Muscle of arm (tissue), 12 donors: ENCODE results near the gene ANKHD1. TPM values are rescaled to one million over a fixed set of nuclear protein-coding genes. Genes with fewer than 3 reads are reported as not detected.

Source experiments
- DNase-seq: peaks from one replicate; pipeline ENCODE4 v3.0.0-alpha.2; 2013
- polyA plus RNA-seq, 12 donors: library from polyadenylated mRNA; unstranded; fragments of 120-200 nt; gene quantifications; one replicate each; pipeline ENCODE4 v1.2.1, GENCODE V29; 2013; ENCODE audit not compliant: insufficient read length in 12 of 12

The ANKHD1 gene
- polyA plus RNA-seq, 12 donors, result 54.8 to 98.4 (median 69.7) TPM; not detected in 1

GRCh38 chr5:140588311-140589070 lies 186.9 kb downstream of the ANKHD1 start:
- no peak for DNase-seq

Other genes with a start within 250 kb of the ANKHD1 start
- 10 to 100 TPM in 11 of 12 donors, not detected in 1; 18.3 to 55.8 (median 31.0) TPM for gene CYSTM1, start 226.6 kb upstream of the ANKHD1 start, polyA plus RNA-seq
- 10 to 100 TPM in 11 of 12 donors, not detected in 1; 65.4 to 93.6 (median 73.7) TPM for gene PFDN1, start 98.7 kb upstream of the ANKHD1 start, polyA plus RNA-seq
- 10 to 100 TPM in 10 of 12 donors, 1 to 10 TPM in 1, not detected in 1; 4.4 to 31.7 (median 14.3) TPM for gene HBEGF, start 55.2 kb upstream of the ANKHD1 start, polyA plus RNA-seq
- under 1 TPM in 5 of 12 donors, not detected in 7; 0.10 to 0.49 (median 0.12) TPM for gene SLC4A9, start 41.6 kb upstream of the ANKHD1 start, polyA plus RNA-seq
- gene EIF4EBP3, start 145.8 kb downstream of the ANKHD1 start, polyA plus RNA-seq, result 10 to 100 TPM in 3 of 12 donors, 1 to 10 TPM in 7, not detected in 2; 5.0 to 11.0 (median 8.6) TPM
- 10 to 100 TPM in 11 of 12 donors, not detected in 1; 16.2 to 25.3 (median 21.7) TPM for gene SRA1, start 155.6 kb downstream of the ANKHD1 start, polyA plus RNA-seq
- gene APBB3, start 162.8 kb downstream of the ANKHD1 start, polyA plus RNA-seq, result 10 to 100 TPM in 11 of 12 donors, not detected in 1; 14.8 to 40.5 (median 22.9) TPM
- gene SLC35A4, start 163.0 kb downstream of the ANKHD1 start, polyA plus RNA-seq, result 10 to 100 TPM in 11 of 12 donors, not detected in 1; 35.4 to 65.9 (median 56.3) TPM
- 10 to 100 TPM in 11 of 12 donors, not detected in 1; 14.9 to 25.8 (median 17.4) TPM for gene CD14, start 231.3 kb downstream of the ANKHD1 start, polyA plus RNA-seq
- 10 to 100 TPM in 4 of 12 donors, 1 to 10 TPM in 7, not detected in 1; 6.0 to 21.9 (median 8.0) TPM for gene TMCO6, start 237.6 kb downstream of the ANKHD1 start, polyA plus RNA-seq
- gene NDUFA2, start 245.8 kb downstream of the ANKHD1 start, polyA plus RNA-seq, result 10 to 100 TPM in 11 of 12 donors, not detected in 1; 28.6 to 63.2 (median 52.0) TPM
- gene IK, start 246.0 kb downstream of the ANKHD1 start, polyA plus RNA-seq, result 100 to 1,000 TPM in 4 of 12 donors, 10 to 100 TPM in 7, not detected in 1; 83.7 to 175 (median 93.7) TPM